Tongue (tissue), 2 donors: Measurements from ENCODE around the gene CYP24A1. TPM values are rescaled to one million over a fixed set of nuclear protein-coding genes. Genes with fewer than 3 reads are reported as not detected.

ENCODE experiments used
- DNase-seq: peaks from one replicate; pipeline ENCODE4 v3.0.0-alpha.2; 2015
- total RNA-seq: library from RNA; depleted of rRNA; stranded (reverse); fragments of >200 nt; gene quantifications from one replicate; pipeline ENCODE4 v1.2.3, GENCODE V29; 2014

Gene CYP24A1
- total RNA-seq, 1 donor from 2014 or later, result 0.41 TPM

GRCh38 chr20:54111460-54111859, 62.3 kb downstream of the CYP24A1 start:
- no peak for DNase-seq

- DNase-seq, result no peak
Measured at GRCh38 chr20:54110457-54110856, 63.3 kb downstream of the CYP24A1 start.

GRCh38 chr20:54110041-54110440, 63.7 kb downstream of the CYP24A1 start:
- DNase-seq, result no peak

DNA sequence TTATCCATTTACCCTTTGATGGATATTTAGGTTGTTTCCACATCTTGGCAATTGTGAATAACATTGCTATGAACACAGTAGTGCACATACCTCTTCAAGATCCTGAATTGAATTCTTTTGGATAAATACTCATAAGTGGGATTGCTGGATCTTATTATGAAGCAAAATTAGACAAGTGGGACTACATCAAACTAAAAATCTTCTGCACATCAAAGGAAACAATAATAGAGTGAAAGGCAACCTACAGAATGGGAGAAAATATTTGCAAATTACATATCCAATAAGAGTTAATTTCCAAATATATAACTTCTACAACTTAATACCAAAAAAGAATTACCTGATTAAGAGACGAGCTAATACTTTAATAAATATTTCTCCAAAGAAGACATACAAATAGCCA, 65.0 kb downstream of the CYP24A1 start:
- DNase-seq, result no peak

- no peak for DNase-seq
Measured at GRCh38 chr20:54108326-54108642, 65.5 kb downstream of the CYP24A1 start.

GRCh38 chr20:54107600-54108325, 66.0 kb downstream of the CYP24A1 start:
- no peak for DNase-seq

- DNase-seq, result no peak
Measured at GRCh38 chr20:54107181-54107580, 66.6 kb downstream of the CYP24A1 start.

- no peak for DNase-seq
Measured at GRCh38 chr20:54106162-54106561, 67.6 kb downstream of the CYP24A1 start.

GRCh38 chr20:54105653-54106052, 68.1 kb downstream of the CYP24A1 start:
- no peak for DNase-seq

DNA sequence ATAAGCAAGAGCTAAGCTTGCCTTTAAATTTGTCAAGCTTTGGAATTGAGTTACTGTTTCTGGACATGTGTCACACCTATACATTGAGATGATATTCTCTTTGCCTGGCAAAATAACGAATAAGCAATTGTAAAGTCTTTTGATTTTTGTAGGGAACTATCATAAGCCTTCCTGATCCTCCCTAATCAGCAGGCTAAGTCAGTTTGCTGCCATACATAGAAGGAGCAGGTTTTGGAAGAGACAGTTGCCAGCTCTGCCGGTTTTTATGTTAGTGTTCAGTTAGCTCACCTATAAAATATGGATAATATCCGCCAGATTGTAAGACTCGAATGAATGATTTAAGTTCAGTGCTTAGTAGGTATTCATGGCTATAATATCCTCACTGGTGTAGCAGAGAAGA, 69.0 kb downstream of the CYP24A1 start:
- no peak for DNase-seq

GRCh38 chr20:54103762-54104600, 69.8 kb downstream of the CYP24A1 start:
- no peak for DNase-seq

Other genes starting within 250 kb of the CYP24A1 start
- gene BCAS1, start 103.4 kb downstream of the CYP24A1 start, total RNA-seq, result 2.4 TPM
- 53.7 TPM for gene PFDN4, start 34.1 kb upstream of the CYP24A1 start, total RNA-seq